HT1080 (cell line): Measurements from ENCODE around the gene SLC6A2. TPM values are rescaled to one million over a fixed set of nuclear protein-coding genes. Genes with fewer than 3 reads are reported as not detected.

ENCODE experiments used
- total RNA-seq: library from RNA; depleted of rRNA; stranded (reverse); fragments of >200 nt; shearing (Covaris generic); gene quantifications from 2 replicates; pipeline ENCODE4 v1.2.3, GENCODE V29; 2014; rRNA removed

SLC6A2 gene
- total RNA-seq, 1 experiment from 2014 or later, result not detected

Other genes with a start within 250 kb of the SLC6A2 start
- gene MMP2, start 176.8 kb upstream of the SLC6A2 start, total RNA-seq, result 56.0 and 73.6 TPM in 2 replicates
- gene LPCAT2, start 146.9 kb upstream of the SLC6A2 start, total RNA-seq, result 11.5 and 11.9 TPM in 2 replicates
- gene CAPNS2, start 89.3 kb upstream of the SLC6A2 start, total RNA-seq, result 0.08 TPM in 1 of 2 replicates, not detected in the other
- gene CES1, start 177.1 kb downstream of the SLC6A2 start, total RNA-seq, result 2.7 and 4.8 TPM in 2 replicates
- gene CES5A, start 219.4 kb downstream of the SLC6A2 start, total RNA-seq, result not detected in 2 replicates